ENCODE results near the gene AFF3. TPM values are rescaled to one million over a fixed set of nuclear protein-coding genes. Genes with fewer than 3 reads are reported as not detected.

AFF3 gene
- total RNA-seq, 4 donors from 2014 or later, result 8.5 to 77.2 (median 27.1) TPM

GRCh38 chr2:99836690-99837605 lies 305.4 kb downstream of the AFF3 start:
- no peaks in the 10 kb centered on the region for H3K4me1 ChIP-seq
- H3K9me3 ChIP-seq, result no peaks in the 10 kb centered on the region
- H3K27ac ChIP-seq, result no peak overlapping the region
- DNase-seq, result no peak
- no peak overlapping the region for H3K4me3 ChIP-seq
- H3K36me3 ChIP-seq, result no peaks in the 10 kb centered on the region
- H3K27me3 ChIP-seq, result no peaks in the 10 kb centered on the region
- intact Hi-C loops (cut with DNase I; ENCODE audit: low total_unique reads), result no loop called here
- TF ChIP-seq, protein P1, sequence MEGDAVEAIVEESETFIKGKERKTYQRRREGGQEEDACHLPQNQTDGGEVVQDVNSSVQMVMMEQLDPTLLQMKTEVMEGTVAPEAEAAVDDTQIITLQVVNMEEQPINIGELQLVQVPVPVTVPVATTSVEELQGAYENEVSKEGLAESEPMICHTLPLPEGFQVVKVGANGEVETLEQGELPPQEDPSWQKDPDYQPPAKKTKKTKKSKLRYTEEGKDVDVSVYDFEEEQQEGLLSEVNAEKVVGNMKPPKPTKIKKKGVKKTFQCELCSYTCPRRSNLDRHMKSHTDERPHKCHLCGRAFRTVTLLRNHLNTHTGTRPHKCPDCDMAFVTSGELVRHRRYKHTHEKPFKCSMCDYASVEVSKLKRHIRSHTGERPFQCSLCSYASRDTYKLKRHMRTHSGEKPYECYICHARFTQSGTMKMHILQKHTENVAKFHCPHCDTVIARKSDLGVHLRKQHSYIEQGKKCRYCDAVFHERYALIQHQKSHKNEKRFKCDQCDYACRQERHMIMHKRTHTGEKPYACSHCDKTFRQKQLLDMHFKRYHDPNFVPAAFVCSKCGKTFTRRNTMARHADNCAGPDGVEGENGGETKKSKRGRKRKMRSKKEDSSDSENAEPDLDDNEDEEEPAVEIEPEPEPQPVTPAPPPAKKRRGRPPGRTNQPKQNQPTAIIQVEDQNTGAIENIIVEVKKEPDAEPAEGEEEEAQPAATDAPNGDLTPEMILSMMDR (IDR thresholded peaks at IDR 0.05), result no peak
- TF ChIP-seq POLR2A (IDR thresholded peaks at IDR 0.05), result no peak

DNA sequence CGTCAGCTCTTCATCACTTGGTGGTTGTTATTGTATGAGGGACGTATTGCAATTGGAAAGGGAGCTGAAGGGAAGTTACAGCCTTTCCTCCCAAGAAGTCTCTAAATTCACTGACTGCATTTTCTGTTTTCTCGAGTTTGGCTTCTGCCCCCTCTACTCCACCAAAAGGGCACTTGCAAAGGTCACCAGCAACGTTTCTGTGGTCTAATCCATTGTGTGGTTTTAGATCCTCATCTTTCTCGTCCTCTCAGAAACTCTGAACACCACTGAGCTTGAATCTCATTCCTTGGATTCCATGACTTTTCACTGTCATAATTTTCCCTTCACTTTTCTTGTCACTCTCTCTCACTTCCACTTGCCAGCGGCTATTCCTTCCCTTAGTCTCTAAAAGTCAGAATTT lies 308.0 kb downstream of the AFF3 start:
- H3K27me3 ChIP-seq, result no peaks in the 10 kb centered on the region
- no peaks in the 10 kb centered on the region for H3K9me3 ChIP-seq
- DNase-seq, result no peak
- H3K36me3 ChIP-seq, result no peaks in the 10 kb centered on the region
- TF ChIP-seq, protein P1 (IDR thresholded peaks at IDR 0.05), result no peak
- TF ChIP-seq POLR2A (IDR thresholded peaks at IDR 0.05), result no peak
- intact Hi-C loops (cut with DNase I; ENCODE audit: low total_unique reads), result no loop called here
- H3K27ac ChIP-seq, result no peak overlapping the region
- no peaks in the 10 kb centered on the region for H3K4me1 ChIP-seq
- H3K4me3 ChIP-seq, result no peak overlapping the region

- intact Hi-C loops (cut with DNase I; ENCODE audit: low total_unique reads), result no loop called here
- TF ChIP-seq, protein P1 (IDR thresholded peaks at IDR 0.05), result no peak
- no peak for TF ChIP-seq POLR2A (IDR thresholded peaks at IDR 0.05)
- no peak overlapping the region for H3K27ac ChIP-seq
These were observed 308.7 kb downstream of the AFF3 start for GRCh38 chr2:99833586-99834201.

DNA sequence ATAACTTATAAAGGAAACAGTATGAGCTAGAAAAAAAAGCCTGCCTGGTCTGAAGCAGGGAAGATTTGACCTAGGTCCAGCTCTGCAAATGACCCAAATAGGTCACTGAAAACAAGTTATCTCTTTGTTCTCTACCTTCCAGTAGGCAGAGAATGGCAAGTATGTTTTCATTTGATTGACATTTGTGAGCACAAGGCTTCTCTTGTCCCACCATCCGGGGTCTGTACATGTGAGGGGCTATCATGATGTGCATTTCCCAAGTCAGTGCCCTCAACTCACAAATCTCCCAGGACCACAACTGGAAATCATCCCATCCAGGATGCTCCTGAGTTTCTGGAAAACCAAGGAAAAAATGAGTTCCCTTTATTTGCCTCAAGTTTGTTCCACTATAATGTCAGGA lies 309.5 kb downstream of the AFF3 start:
- H3K4me1 ChIP-seq, result no peaks in the 10 kb centered on the region
- no peaks in the 10 kb centered on the region for H3K9me3 ChIP-seq
- no peaks in the 10 kb centered on the region for H3K36me3 ChIP-seq
- DNase-seq, result no peak
- TF ChIP-seq, protein P1 (IDR thresholded peaks at IDR 0.05), result no peak
- no peak for TF ChIP-seq POLR2A (IDR thresholded peaks at IDR 0.05)
- intact Hi-C loops (cut with DNase I; ENCODE audit: low total_unique reads), result no loop called here
- no peak overlapping the region for H3K27ac ChIP-seq
- no peak overlapping the region for H3K4me3 ChIP-seq
- no peaks in the 10 kb centered on the region for H3K27me3 ChIP-seq

More at GRCh38 chr2:99833586-99834201, 308.7 kb downstream of the AFF3 start:
- DNase-seq, result no peak
- Histone ChIP-seq H3K9me3 (no peaks in the 10 kb centered on the region), H3K4me1 (no peaks in the 10 kb centered on the region), H3K27me3 (no peaks in the 10 kb centered on the region), H3K4me3 (no peak overlapping the region), H3K36me3 (no peaks in the 10 kb centered on the region)

- H3K36me3 ChIP-seq, result no peaks in the 10 kb centered on the region
- H3K27me3 ChIP-seq, result no peaks in the 10 kb centered on the region
- DNase-seq, result no peak
- no peak for TF ChIP-seq POLR2A (IDR thresholded peaks at IDR 0.05)
- TF ChIP-seq, protein P1 (IDR thresholded peaks at IDR 0.05), result no peak
- H3K27ac ChIP-seq, result no peak overlapping the region
- no peaks in the 10 kb centered on the region for H3K9me3 ChIP-seq
- intact Hi-C loops (cut with DNase I; ENCODE audit: low total_unique reads), result no loop called here
- no peak overlapping the region for H3K4me3 ChIP-seq
- H3K4me1 ChIP-seq, result no peaks in the 10 kb centered on the region
These were observed 310.6 kb downstream of the AFF3 start for GRCh38 chr2:99831772-99832171.

All from uterus (tissue), 4 donors.